ENCODE data around the gene ZNF629. TPM values are rescaled to one million over a fixed set of nuclear protein-coding genes. Genes with fewer than 3 reads are reported as not detected.

The ZNF629 gene
- total RNA-seq, 1 donor from 2014 or later: 2.5 TPM

DNA sequence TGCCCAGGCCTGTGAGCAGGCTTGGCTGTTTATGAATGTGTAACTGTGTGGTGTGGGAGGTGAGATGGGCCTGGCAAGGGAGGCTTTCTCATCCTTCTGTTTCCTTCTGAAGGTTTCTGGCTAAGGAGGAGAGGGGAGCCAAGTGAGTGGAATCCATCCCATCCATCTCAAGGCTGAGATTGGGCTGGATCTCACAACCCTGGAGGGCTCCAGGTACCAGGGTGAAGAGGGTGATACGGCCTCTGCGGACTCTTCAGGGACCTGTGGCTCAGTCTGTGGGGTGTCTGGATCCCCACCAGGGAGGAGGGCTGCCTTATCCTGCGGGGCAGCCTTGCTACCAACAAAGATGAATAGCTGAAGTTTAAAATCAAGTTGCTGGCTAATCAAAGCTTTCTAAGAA is 7.0 kb downstream of the ZNF629 start:
- Mint-ChIP-seq H3K36me3 (ENCODE audit: low read depth) (peaks cover 5% of the 10 kb centered on the region), H3K27ac (no peak overlapping the region), H3K9me3 (no peaks in the 10 kb centered on the region), H3K4me1 (peaks cover 9% of the 10 kb centered on the region), H3K4me3 (no peak overlapping the region), H3K27me3 (peaks cover 3% of the 10 kb centered on the region)
- intact Hi-C loops (cut with micrococcal nuclease): no loop called here
- DNase-seq: no peak

DNA sequence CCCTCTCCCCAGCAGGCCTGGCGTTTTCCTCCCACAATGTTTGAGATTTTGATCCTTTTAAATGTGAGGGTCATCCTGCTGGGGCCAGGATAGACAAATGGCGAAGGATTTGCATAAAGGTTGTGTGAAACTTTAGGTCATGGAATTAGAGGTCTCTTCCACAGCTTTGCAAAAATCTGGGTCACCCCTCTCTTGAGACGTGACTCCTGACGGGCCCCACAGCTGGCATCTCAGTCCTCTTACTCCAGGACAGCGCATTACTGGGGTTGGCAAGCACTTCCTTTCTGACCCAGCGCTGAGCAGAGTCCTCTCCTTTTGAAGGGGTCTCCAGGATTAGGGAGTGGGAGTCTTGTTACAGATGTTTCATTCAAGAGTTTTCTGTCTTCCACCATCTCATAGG is 7.4 kb downstream of the ZNF629 start:
- no peak overlapping the region for H3K4me3 Mint-ChIP-seq
- H3K27me3 Mint-ChIP-seq: no peaks in the 10 kb centered on the region
- H3K9me3 Mint-ChIP-seq: no peaks in the 10 kb centered on the region
- peaks cover 14% of the 10 kb centered on the region for H3K4me1 Mint-ChIP-seq
- no peak for DNase-seq
- H3K36me3 Mint-ChIP-seq (ENCODE audit: low read depth): peaks cover 5% of the 10 kb centered on the region
- intact Hi-C loops (cut with micrococcal nuclease): loop anchor here (5.0 kb wide), 1 partner anchor 33 kb away; no protein-coding TSS in a partner anchor
- no peak overlapping the region for H3K27ac Mint-ChIP-seq

GRCh38 chr16:30778549-30779244 is 8.3 kb downstream of the ZNF629 start:
- intact Hi-C loops (cut with micrococcal nuclease): loop anchor here (5.0 kb wide), 1 partner anchor 34 kb away; no protein-coding TSS in a partner anchor
- peak overlapping the region; percentile 15 for H3K4me3 Mint-ChIP-seq

GRCh38 chr16:30777591-30778297 is 9.3 kb downstream of the ZNF629 start:
- DNase-seq: no peak
- Mint-ChIP-seq H3K36me3 (ENCODE audit: low read depth) (peaks cover 12% of the 10 kb centered on the region), H3K27me3 (no peaks in the 10 kb centered on the region), H3K4me3 (peak overlapping the region; percentile 91), H3K4me1 (peaks cover 19% of the 10 kb centered on the region), H3K27ac (peak overlapping the region; percentile 40), H3K9me3 (no peaks in the 10 kb centered on the region)
- intact Hi-C loops (cut with micrococcal nuclease): loop anchor here (5.0 kb wide), 1 partner anchor 35 kb away; no protein-coding TSS in a partner anchor

More at GRCh38 chr16:30778549-30779244, 8.3 kb downstream of the ZNF629 start:
- H3K27ac Mint-ChIP-seq: peak overlapping the region; percentile 52
- H3K4me1 Mint-ChIP-seq: peaks cover 15% of the 10 kb centered on the region
- H3K27me3 Mint-ChIP-seq: no peaks in the 10 kb centered on the region
- H3K9me3 Mint-ChIP-seq: no peaks in the 10 kb centered on the region
- H3K36me3 Mint-ChIP-seq (ENCODE audit: low read depth): peaks cover 5% of the 10 kb centered on the region
- no peak for DNase-seq

DNA sequence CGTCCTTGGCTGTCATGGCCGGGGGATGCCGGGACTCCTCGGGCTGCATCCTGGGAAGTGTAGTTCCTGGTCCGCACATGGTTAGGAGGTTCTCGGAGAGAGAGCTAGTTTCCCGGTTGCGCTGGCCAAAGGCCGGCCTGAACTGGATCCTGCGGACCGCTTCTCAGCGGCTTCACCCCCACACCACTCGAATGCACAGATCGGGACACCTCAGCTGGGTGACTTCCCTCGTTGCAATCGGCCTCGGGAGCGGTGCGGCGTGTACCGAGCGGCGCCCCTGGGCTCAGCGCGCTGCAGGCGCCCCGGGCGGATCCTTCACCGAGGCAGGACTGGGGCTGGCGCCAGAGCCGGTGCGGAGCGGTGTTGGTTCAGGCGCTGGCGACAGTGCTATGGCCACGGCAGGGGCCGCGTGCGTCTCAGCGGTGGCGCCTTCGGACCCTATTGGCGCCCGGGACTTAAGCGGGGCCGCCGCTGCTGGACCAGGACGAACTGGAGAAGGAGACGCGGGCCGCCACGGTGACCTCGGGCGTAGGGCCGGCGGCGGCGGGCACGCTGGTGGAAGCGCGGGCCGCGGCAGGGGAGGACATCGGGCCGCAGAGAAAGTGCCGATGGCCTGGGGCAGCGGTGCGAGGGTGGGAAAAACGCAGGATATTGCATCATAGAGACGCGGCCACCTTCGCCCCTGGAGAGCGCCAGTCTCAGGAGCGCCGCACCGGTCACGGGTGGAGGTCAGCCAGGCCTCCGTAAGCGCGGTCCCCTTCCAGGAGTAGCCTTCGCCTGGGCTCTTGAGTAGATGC is 11.4 kb downstream of the ZNF629 start:
- Mint-ChIP-seq H3K4me3 (peak overlapping the region; percentile 91), H3K27ac (peak overlapping the region; percentile 95)

DNA sequence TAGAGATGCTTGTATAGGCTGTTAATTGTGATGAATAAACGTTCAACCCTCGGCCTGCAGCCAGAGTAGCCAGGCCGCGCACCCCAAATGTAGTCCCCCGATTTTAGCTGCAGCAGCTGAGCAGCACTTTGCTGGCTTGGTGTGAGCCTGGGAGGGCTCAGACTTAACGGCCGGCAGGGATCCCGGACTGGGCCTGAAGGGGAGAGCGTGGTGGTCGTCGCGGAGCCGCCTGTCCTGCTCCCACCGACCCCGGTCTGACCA is 11.9 kb downstream of the ZNF629 start:
- Mint-ChIP-seq H3K27me3 (no peaks in the 10 kb centered on the region), H3K36me3 (ENCODE audit: low read depth) (peaks cover 31% of the 10 kb centered on the region), H3K4me1 (peaks cover 22% of the 10 kb centered on the region), H3K27ac (peak overlapping the region; percentile 95), H3K4me3 (peak overlapping the region; percentile 91), H3K9me3 (no peaks in the 10 kb centered on the region)
- intact Hi-C loops (cut with micrococcal nuclease): loop anchor here (1.0 to 5.0 kb wide), 3 partner anchors 13 to 148 kb away; partner anchors contain the start of genes CFAP119, FBXL19 and RNF40
- DNase-seq: no peak

More for the DNA sequence above, 11.4 kb downstream of the ZNF629 start:
- Mint-ChIP-seq H3K9me3 (no peaks in the 10 kb centered on the region), H3K4me1 (peaks cover 22% of the 10 kb centered on the region), H3K36me3 (ENCODE audit: low read depth) (peaks cover 27% of the 10 kb centered on the region), H3K27me3 (no peaks in the 10 kb centered on the region)
- peak; percentile 90 for DNase-seq
- intact Hi-C loops (cut with micrococcal nuclease): loop anchor here (1.0 to 5.0 kb wide), 3 partner anchors 13 to 147 kb away; partner anchors contain the start of genes CFAP119, FBXL19 and RNF40

- H3K27me3 Mint-ChIP-seq: no peaks in the 10 kb centered on the region
- H3K27ac Mint-ChIP-seq: peak overlapping the region; percentile 95
- H3K9me3 Mint-ChIP-seq: no peaks in the 10 kb centered on the region
- intact Hi-C loops (cut with micrococcal nuclease): loop anchor here (1.0 to 5.0 kb wide), 3 partner anchors 12 to 148 kb away; partner anchors contain the start of genes CFAP119, FBXL19 and RNF40
- H3K4me3 Mint-ChIP-seq: peak overlapping the region; percentile 91
- peaks cover 22% of the 10 kb centered on the region for H3K4me1 Mint-ChIP-seq
- peaks cover 33% of the 10 kb centered on the region for H3K36me3 Mint-ChIP-seq (ENCODE audit: low read depth)
- peak; percentile 65 for DNase-seq
Observed at GRCh38 chr16:30774367-30775130, 12.5 kb downstream of the ZNF629 start.

DNA sequence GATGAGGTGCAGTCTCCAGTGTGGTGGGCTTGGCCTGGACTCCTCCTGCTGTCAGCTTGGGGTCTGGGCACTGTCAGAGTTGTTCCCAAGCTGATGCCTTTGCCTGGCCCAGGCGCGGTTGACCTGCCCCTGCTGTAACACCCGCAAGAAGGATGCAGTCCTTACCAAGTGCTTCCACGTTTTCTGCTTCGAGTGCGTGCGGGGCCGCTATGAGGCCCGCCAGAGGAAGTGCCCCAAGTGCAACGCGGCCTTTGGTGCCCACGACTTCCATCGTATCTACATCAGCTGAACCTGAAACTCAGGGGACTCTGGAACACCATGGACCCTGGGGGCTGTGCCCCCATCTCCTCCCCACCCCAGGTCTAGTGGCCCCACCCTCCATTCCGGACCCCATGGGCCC is 13.2 kb downstream of the ZNF629 start:
- Mint-ChIP-seq H3K36me3 (ENCODE audit: low read depth) (peaks cover 38% of the 10 kb centered on the region), H3K27me3 (no peaks in the 10 kb centered on the region), H3K4me1 (peaks cover 23% of the 10 kb centered on the region), H3K9me3 (no peaks in the 10 kb centered on the region), H3K4me3 (no peak overlapping the region), H3K27ac (no peak overlapping the region)
- intact Hi-C loops (cut with micrococcal nuclease): loop anchor here (2.0 kb wide), 1 partner anchor 149 kb away; the partner anchor contains the start of gene FBXL19
- no peak for DNase-seq

DNA sequence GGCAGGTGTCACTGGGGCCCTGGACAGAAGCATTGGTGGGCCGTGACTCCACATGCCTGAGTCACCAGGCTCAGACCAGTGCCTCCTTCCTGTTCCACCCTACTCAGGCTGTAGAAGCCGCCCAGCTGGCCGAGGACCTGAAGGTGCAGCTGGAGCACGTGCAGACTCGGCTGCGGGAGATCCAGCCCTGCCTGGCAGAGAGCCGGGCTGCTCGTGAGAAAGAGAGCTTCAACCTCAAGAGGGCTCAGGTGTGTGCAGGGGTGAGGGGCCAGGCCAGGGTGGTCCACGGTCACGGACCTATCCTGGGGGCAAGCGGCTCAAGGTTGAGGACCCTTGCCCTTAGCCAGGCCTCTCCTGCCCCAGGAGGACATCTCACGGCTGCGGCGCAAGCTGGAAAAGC is 15.3 kb downstream of the ZNF629 start:
- H3K27me3 Mint-ChIP-seq: no peaks in the 10 kb centered on the region
- no peaks in the 10 kb centered on the region for H3K9me3 Mint-ChIP-seq
- DNase-seq: no peak
- peaks cover 18% of the 10 kb centered on the region for H3K4me1 Mint-ChIP-seq
- H3K4me3 Mint-ChIP-seq: no peak overlapping the region
- H3K36me3 Mint-ChIP-seq (ENCODE audit: low read depth): peaks cover 46% of the 10 kb centered on the region
- no peak overlapping the region for H3K27ac Mint-ChIP-seq
- intact Hi-C loops (cut with micrococcal nuclease): no loop called here

DNA sequence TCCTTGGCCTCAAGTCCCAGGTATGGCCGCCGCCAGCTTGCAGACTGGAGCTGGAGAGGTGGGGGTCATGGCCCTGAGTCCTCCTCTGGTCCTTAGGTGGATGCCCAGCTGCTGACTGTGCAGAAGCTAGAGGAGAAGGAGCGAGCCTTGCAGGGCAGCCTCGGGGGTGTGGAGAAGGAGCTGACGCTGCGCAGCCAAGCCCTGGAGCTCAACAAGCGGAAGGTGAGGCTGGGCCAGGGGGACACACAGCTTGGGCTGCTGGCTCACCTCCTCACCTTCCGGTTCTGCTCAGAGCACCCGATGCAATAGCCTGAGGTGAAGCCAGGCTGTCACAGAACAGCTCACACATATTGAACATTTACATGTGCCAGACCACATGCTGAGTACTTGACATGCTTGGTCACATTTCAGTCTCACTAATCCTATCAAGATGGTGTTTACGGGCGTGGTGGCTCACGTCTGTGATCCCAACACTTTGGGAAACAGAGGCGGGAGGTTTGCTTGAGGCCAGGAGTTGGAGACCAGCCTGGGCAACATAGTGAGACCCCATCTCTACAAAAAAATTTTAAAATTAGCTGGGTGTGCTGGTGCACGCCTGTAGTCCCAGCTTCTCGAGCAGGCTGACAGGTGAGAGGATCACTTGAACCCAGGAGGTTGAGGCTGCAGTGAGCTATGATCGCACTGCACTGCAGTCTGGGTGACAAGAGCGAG is 17.5 kb downstream of the ZNF629 start:
- no peaks in the 10 kb centered on the region for H3K9me3 Mint-ChIP-seq
- DNase-seq: no peak
- H3K27ac Mint-ChIP-seq: no peak overlapping the region
- peaks cover 9% of the 10 kb centered on the region for H3K4me1 Mint-ChIP-seq
- intact Hi-C loops (cut with micrococcal nuclease): no loop called here
- no peaks in the 10 kb centered on the region for H3K27me3 Mint-ChIP-seq
- peaks cover 62% of the 10 kb centered on the region for H3K36me3 Mint-ChIP-seq (ENCODE audit: low read depth)
- H3K4me3 Mint-ChIP-seq: no peak overlapping the region

- no peak for DNase-seq
- Mint-ChIP-seq H3K4me3 (no peak overlapping the region), H3K27me3 (no peaks in the 10 kb centered on the region), H3K36me3 (ENCODE audit: low read depth) (peaks cover 69% of the 10 kb centered on the region), H3K4me1 (peaks cover 11% of the 10 kb centered on the region), H3K27ac (no peak overlapping the region), H3K9me3 (no peaks in the 10 kb centered on the region)
- intact Hi-C loops (cut with micrococcal nuclease): no loop called here
Observed at GRCh38 chr16:30768583-30769181, 18.3 kb downstream of the ZNF629 start.

GRCh38 chr16:30767767-30768465 is 19.1 kb downstream of the ZNF629 start:
- Mint-ChIP-seq H3K4me1 (peaks cover 12% of the 10 kb centered on the region), H3K27ac (no peak overlapping the region), H3K36me3 (ENCODE audit: low read depth) (peaks cover 66% of the 10 kb centered on the region), H3K4me3 (no peak overlapping the region), H3K9me3 (no peaks in the 10 kb centered on the region), H3K27me3 (no peaks in the 10 kb centered on the region)
- intact Hi-C loops (cut with micrococcal nuclease): no loop called here
- DNase-seq: no peak
